ENCODE measurements around the gene LAYN. TPM values are rescaled to one million over a fixed set of nuclear protein-coding genes. Genes with fewer than 3 reads are reported as not detected.

The LAYN gene
- total and polyA plus RNA-seq, 12 donors, result 1.6 to 4.9 (median 4.0) TPM

DNA sequence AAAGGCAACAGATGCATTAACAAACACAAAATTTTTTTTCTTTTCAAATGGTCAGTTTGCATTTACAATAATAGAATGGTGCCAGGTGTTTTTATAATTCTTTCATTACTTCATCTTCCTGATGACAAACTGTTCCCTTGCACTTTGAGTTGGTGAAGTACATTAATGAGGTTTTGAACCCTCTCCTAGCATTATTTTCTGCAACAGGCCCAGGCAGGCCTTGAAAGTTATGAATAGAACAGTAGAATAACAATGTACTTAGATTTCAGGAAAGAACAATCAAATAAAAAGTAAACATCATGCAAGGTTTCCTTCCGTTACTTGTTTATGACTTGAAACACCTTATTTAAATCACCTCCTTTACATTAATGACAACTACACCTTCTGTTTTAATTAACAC is 37.9 kb upstream of the LAYN start:
- 80 to 82% methylated on average over 1 of the region's 1 CpG for WGBS, 2 donors
- Histone ChIP-seq H3K4me3 (no peak overlapping the region), H3K4me1 (no peaks in the 10 kb centered on the region), H3K27ac (no peak overlapping the region), H3K36me3 (no peaks in the 10 kb centered on the region), H3K27me3 (peaks cover 0 to 7% (median 0%) of the 10 kb centered on the region in 7 donors), H3K9me3 (no peaks in the 10 kb centered on the region)
- ATAC-seq, result no peak
- intact Hi-C loops (cut with DNase I), result no loop called here
- TF ChIP-seq, protein P1, sequence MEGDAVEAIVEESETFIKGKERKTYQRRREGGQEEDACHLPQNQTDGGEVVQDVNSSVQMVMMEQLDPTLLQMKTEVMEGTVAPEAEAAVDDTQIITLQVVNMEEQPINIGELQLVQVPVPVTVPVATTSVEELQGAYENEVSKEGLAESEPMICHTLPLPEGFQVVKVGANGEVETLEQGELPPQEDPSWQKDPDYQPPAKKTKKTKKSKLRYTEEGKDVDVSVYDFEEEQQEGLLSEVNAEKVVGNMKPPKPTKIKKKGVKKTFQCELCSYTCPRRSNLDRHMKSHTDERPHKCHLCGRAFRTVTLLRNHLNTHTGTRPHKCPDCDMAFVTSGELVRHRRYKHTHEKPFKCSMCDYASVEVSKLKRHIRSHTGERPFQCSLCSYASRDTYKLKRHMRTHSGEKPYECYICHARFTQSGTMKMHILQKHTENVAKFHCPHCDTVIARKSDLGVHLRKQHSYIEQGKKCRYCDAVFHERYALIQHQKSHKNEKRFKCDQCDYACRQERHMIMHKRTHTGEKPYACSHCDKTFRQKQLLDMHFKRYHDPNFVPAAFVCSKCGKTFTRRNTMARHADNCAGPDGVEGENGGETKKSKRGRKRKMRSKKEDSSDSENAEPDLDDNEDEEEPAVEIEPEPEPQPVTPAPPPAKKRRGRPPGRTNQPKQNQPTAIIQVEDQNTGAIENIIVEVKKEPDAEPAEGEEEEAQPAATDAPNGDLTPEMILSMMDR (IDR thresholded peaks at IDR 0.05), result no peak
- no peak for DNase-seq

DNA sequence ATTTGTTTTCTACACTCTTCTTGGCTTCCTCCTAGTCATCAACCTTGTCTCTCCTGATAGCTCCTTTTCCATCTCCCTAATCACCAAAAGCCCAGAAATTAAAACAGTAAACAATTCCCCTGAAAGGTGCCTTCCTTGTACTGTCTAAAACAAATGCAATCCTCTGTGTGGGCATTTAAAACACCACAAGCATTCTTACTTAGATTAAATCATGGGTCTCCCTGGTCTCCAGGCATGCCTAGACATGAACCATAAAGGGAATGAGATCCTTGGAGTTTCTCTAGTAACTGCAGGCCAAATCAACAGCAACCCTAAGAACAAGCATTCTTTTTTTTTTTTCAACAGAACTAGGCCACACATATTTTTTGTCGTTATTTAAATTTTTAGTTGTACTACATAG is 30.2 kb upstream of the LAYN start:
- DNase-seq (no peak), ATAC-seq (no peak)
- H3K27me3 ChIP-seq, result peaks cover 11 to 73% (median 59%) of the 10 kb centered on the region in 7 donors
- no peak overlapping the region for H3K4me3 ChIP-seq
- peaks cover 0 to 16% (median 9%) of the 10 kb centered on the region in 9 donors for H3K4me1 ChIP-seq
- intact Hi-C loops (cut with DNase I), result no loop called here
- H3K36me3 ChIP-seq, result no peaks in the 10 kb centered on the region
- TF ChIP-seq, protein P1 (IDR thresholded peaks at IDR 0.05), result no peak
- WGBS, 2 donors, result 96 to 100% methylated on average over 1 of the region's 1 CpG
- H3K27ac ChIP-seq, result no peak overlapping the region
- no peaks in the 10 kb centered on the region for H3K9me3 ChIP-seq

DNA sequence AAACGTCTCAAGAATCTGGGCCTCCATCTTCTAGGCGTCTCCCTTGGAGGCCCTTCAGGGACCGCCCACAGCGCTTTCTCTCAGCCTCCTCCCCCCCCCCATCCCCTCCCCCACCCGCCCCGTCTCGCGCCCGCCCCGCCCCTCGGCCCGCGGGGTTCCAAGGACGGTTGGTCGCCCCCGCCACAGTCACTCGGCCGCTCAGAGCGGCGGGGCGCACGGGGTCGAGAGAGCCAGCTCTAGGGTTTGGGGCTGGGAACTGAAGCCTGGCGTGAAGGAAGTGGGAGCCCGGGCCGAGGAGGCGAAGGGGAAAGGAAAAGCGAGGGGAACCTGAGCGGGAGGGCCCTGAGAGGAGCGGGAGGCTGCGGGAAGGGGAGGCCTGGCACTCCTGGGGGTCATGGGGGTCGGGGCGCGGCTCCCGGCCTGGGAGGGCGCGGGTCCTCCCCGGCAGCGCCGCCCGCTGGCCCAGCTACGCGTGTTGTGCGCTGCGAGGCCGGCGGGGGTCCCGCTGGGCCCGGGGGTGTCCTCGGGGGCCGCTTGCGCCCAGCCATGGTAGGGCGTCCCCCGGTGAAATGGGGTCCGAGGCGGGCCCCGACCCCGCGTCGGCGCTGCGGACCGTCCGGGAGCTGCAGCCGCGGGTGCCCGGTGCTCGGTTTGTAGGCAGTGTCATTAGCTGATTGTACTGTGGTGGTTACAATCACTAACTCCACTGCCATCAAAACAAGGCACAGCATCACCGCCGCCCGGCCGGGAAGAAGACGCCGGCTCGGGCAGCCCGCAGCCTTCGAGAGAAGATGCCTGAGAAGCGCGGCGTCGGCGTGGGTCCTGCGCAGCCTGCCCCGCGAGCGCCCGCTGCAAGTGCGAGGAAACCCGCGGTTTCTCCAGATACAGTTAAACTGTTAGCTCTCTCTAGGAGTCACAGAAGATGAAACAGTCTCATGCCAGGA is 28.0 kb upstream of the LAYN start, which contains the start of gene BTG4:
Gene BTG4 (minus strand): TSS at position 91 of the 944 bp plus-strand sequence. CDS start 13,610 bp downstream, outside the sequence.
- WGBS, 2 donors, result 4 to 5% methylated on average over 83 to 90 of the region's 90 CpGs
- peak in 4 of 8 donors; percentile 17 to 55 (median 36) for ATAC-seq
- intact Hi-C loops (cut with DNase I), result no loop called here
- Histone ChIP-seq H3K4me1 (peaks cover 0 to 16% (median 9%) of the 10 kb centered on the region in 9 donors), H3K4me3 (peak within 1 kb of the TSS; percentile 12 to 51 (median 45)), H3K9me3 (no peaks in the 10 kb centered on the region), H3K36me3 (no peaks in the 10 kb centered on the region), H3K27me3 (peaks cover 11 to 71% (median 59%) of the 10 kb centered on the region in 7 donors), H3K27ac (no peak within 1 kb of the TSS)
- DNase-seq, result peak in 1 of 2 donors; percentile 13
- TF ChIP-seq, protein P1 (IDR thresholded peaks at IDR 0.05), result no peak

DNA sequence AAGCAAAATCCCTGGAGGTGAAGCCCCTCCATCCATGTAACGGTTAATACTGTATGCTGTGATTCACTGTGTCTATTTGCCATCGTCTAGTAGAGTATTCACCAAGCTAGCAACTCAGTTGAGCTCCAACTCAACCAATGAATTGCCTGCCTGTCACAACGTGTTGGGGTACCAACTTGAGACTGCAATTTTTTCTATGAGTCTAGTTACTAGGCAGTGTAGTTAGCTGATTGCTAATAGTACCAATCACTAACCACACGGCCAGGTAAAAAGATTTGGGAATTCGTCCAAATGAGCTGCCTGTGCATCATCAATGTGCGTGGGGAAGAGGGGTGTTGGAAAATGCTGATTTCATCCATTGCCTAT is 27.3 kb upstream of the LAYN start:
- DNase-seq, result no peak
- Histone ChIP-seq H3K36me3 (no peaks in the 10 kb centered on the region), H3K27ac (no peak overlapping the region), H3K4me3 (peak overlapping the region in 2 of 10 donors; percentile 35 to 51), H3K4me1 (peaks cover 0 to 16% (median 9%) of the 10 kb centered on the region in 9 donors), H3K9me3 (no peaks in the 10 kb centered on the region), H3K27me3 (peaks cover 11 to 71% (median 57%) of the 10 kb centered on the region in 7 donors)
- ATAC-seq, result no peak
- TF ChIP-seq, protein P1 (IDR thresholded peaks at IDR 0.05), result no peak
- WGBS, 2 donors, result 40 to 47% methylated on average over 6 of the region's 6 CpGs
- intact Hi-C loops (cut with DNase I), result no loop called here
